CD4-positive, alpha-beta T cell treated with Interleukin-21 for 1 hour (primary cell): ENCODE results near the gene ABCC11.

Source experiments
- DNase-seq: peaks from one replicate; pipeline ENCODE4 v3.0.0-alpha.2; 2020

ABCC11 gene

DNA sequence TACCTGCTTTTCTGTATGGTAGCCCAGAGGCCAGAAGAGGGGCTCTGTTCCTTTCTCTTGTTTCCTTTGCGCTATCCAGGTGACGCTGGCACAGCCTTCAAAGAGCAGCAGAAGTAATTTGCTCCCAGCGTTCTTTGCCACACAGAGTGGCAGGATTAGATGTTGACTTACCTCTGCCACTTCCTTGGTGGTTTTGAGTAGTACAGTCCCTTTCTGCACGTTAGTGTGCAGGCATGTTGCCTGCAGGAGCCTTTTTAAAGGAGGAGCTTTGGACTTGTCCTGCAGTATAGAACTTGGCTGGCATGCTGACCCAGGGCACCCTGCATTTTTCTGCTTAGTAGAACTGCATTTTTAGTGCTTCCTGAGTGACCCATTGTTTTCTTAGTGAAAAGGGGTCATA, at the start of gene ABCC11:
ABCC11 (minus strand) TSS at position 229 of the 400 bp plus-strand sequence. CDS start 15,618 bp downstream, outside the sequence.
- peak; percentile 12 for DNase-seq

DNA sequence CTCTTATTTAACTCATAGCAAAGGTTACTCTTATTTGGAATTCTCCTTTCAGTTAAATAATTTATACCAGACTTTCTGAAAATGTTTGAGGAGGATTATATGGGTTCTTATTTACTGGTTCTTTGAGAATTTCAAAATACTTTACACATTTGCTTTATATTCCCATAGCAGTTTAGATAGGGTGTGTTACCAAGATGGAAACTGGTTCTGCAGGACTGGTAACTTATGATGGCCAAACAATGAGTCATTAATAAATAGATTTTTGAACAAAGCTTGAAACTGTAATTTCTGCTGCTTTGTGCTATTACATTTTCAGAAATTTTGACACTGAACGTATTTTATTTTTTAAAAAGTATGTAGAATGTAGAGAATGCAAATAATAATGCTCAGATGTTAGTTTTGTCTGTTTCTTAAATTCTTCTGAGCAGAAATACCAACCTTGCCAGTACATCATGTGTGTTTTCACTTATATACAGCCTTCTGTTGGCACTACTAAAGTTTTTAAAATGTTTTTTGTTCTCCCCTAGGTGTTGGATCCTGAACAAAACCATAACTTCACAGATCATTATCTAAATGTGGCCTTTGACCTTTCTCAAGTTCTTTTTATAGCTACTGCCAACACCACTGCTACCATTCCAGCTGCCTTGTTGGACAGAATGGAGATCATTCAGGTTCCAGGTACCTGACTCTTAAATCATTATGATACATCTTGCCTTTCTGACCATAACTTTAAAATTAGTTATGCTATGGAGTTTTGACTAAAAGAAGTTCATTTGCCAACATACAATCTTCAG, 48.3 kb upstream of the ABCC11 start:
- DNase-seq: no peak

DNA sequence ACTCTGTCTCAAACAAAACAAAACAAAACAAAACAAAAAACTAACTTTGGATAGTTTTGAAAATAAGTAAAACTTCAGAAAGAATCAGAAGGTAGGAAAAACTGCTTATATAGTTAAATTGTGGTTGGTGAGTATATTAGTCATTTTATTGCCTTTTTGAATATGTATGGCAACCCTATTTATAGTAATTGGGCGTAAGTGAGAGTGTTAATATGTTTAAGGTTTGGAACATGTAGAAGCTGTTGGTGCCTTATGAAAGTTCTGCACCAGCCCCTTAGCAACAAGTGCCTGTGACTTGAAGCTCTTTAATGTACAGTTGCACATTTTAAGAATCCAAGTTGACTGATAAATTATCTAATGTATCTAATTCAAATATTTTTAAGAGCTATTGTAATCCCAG, 47.4 kb upstream of the ABCC11 start:
- no peak for DNase-seq

DNA sequence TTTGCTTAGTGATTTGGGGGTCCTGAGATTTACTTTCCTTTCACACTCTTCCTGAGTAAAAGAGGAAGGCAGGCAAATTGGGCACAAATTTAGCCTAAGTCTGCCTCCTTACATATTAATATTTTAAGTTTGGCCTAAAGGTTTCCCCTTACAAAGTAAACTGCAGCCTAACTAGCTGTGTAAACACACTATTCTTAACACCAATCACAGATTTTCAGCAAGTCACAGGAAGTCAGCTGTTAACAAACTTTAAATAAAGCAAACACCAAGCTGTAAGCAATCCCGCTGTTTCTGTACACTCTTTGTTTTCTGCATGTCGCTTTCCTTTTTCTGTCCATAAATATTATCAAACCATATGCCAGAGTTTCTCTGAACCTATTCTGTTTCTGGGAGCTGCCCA, 45.1 kb upstream of the ABCC11 start:
- no peak for DNase-seq

DNA sequence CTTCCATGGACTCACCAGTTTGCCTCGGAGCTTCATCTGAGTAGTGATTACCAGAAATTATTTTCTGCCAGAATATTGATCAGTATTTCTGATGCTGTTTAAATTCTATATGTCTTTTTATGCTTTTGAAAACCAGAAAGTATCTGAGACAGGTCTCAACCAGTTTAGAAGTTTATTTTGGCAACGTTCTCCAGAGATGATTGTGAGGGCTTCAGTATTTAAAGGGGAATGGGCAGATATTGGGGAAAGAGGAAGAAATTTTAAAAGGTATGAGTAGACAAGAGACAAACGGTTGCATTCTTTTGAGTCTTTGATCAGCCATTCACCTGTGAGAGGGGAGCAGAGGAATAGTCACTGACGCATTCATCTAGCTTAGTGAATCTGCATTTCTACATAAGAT, 44.4 kb upstream of the ABCC11 start:
- no peak for DNase-seq

DNA sequence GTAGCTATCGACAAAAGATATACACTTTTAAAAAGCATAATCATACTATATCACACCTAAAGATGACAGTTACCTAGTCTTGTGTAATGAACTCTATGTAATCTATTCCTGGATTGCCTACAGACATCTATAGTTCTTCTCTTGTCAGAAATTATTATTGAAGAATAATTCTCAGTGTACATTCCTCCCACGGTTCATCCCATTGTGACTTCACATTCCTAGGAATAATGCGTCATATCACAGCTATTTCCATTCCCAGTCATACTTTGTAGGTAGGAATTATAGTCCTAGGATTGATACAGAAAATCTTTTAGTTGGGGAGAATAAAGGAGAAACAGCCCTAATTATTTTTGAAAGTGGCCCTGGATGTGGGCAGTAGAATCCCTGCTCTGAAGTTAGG, 44.0 kb upstream of the ABCC11 start:
- DNase-seq: no peak

DNA sequence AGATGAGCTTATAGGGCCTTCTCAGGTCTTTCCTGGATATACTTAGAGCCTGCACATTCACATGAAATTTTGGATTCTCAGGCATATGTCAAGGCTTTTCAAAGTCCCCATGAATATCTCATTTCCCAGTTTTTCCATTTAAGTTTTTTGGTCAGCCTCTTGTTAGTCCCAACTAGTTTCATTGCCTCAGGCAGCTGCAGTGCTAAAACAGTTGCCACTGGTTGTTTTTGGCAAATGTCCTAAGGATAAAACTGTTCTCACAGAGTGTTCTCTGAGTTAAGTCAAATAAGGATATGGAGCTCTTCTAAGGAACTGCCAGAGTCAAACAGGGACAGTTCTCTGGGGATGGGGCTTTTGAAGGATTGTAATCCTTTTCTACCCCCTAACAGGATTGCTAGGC, 39.9 kb upstream of the ABCC11 start:
- no peak for DNase-seq

DNA sequence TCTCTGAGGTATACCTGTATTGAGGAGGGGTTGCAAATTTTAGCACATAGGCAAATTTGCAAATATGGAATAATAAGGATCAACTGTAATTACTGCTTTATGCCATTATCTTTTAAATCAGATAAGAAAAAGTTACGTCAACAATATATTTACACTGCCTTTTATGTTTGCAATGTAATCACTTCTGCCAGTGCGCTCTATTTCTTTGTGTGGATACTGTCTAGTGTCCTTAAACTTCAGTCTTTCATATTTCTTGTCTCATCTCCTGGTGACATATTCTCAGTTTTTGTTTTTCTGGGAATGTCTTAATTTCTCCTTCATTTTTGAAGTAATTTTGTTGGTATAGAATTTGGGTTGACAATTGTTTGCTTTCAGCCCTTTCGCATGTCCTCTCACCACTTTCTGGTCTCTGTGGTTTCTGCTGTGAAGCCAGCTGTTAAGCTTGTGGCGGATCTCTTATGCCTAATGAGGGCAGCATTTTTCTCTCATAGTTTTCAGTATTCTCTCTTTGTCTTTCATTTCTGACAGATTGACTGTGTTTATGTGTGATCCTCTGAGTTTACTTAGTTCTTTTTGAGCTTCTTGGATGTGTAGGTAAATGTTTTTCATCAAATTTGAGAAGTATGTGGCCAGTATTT, 37.6 kb upstream of the ABCC11 start:
- DNase-seq: peak; percentile 21

DNA sequence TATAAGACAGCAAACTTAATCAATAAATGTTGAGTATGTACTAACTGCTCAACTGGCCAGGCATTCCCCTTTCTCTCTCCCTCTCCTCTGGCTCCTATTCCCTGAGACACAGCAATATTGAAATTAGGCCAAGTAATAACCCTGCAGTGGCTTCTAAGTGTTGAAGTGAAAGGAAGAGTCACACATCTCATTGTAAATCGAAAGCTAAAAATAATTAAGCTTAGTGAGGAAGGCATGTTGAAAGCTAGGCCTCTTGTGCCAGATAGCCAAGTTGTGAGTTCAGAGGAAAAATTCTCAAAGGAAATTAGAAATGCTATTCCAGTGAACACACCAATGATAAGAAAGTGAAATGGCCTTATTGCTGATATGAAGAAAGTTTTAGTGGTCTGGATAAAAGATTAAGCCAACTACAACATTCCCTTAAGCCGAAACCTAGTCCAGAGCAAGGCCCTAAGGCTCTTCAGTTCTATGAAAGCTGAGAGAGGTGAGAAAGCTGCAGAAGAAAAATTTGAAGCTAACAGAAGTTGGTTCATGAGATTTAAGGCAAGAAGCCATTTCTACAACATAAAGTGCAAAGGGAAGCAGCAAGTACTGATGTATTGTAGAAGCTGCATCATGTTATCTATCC, 35.4 kb upstream of the ABCC11 start:
- DNase-seq: no peak

DNA sequence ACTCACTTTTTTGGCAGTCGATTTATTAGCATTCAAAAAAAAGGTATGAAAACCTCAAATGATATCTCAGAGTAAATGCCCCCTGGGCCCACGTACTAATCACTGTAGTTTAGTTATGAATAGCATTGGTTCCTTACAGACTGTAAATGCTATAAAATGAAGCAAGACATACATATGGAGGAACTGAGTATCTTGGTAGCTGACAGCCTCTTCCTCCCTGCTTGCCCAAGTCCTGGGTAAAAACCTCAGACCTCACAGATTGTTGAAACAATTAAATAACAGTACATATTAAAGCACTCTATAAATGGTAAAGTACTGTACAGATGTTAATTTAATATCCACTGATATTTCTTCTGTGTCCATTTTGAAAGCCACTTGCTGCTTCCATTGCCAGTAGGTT, 33.2 kb upstream of the ABCC11 start:
- no peak for DNase-seq

DNA sequence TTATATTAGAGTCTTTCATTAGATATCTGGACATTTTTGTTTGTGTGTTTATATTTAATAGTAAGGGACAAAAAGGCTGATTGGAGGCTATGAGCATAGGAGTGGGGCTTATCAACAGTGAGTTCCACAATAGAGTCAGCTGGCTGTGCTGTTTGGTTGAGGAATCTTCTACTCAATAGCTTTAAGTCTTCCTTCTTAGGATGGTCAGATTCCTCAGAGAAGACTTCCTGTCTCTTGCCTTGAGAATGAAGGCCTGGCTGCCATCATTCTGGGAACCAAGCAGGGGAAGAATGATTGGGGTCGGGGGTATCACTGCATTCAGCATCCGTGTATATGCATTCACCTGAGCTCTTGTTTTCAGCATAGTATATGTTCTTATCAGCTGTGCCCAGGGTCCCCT, 31.9 kb upstream of the ABCC11 start:
- DNase-seq: no peak

DNA sequence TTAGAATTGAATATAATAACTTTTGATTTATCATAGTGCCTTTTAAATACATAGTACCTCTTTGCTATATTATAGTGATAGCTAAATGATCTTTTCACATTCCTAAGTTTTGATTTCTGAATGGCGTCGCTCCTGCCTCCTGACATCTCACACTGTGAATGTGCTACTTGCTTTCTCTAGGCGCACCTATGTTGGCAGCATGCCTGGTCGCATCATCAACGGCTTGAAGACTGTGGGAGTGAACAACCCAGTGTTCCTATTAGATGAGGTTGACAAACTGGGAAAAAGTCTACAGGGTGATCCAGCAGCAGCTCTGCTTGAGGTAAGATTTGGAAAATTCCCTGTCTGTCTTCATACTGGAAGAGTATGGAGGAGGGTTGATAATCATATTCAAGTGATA, 29.8 kb upstream of the ABCC11 start:
- DNase-seq: no peak

DNA sequence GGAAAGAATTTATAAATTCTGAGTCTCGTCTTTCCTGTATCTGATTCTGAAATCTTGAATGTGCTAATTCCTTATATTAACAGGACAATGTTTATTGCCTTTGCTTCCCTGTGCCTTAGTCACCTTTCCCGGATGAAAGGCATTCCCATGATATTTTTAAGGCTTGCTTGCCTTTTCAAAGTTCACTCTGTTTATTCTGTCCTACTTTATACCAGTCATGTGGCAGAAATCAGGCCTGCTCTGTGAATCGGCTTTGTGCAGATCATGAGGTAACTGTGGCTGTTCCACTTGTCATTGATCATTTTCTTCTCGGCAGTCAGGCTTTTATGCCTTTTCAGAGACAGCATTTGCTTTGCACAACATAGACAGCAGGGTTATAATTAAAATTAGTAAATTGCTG, 28.8 kb upstream of the ABCC11 start:
- DNase-seq: no peak

DNA sequence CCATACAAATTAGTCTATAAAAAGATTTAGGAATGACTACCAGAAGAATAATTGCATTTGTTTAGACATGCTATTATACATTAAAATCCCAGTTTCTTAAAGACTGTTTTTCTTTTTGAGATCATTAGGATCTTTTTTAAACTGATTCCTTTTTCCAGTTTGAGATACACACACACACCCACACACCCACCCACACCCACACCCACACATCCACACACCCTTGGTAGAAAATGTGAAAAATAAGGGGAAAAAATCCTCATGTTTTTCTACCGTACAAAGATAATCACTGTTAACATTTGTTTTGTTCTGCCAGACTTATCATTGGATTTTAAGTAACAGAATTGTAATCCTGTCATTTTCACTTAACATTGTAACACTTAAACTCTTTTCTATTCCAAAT, 27.1 kb upstream of the ABCC11 start:
- DNase-seq: no peak

DNA sequence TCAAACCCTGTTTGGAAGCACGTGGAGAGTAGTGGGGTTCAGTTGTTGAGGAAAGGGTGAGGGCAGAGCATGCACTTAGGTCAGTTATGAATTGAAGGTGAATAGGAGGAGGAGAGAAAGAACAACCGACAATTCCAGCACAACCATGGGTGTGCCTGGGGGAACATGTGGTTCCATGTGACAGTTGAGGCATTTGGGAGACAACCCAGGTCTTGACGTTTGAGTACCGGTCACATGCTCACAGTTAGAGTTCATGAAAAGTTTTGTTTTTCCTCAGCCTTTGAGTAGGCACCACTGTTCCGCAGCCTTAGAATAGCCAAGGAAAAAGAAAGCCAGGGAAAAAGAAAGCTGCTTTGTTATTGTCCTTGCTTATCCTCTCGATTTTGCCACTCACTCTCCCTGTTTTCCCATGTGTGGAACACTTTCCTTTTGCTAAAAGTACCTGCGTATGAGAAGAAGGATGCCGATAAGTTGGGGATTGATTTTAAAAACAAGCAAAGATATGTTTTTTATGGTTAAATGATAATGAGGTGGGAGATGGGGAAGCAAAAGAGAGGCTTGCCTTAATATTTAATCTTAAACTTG, 25.6 kb upstream of the ABCC11 start:
- DNase-seq: no peak

DNA sequence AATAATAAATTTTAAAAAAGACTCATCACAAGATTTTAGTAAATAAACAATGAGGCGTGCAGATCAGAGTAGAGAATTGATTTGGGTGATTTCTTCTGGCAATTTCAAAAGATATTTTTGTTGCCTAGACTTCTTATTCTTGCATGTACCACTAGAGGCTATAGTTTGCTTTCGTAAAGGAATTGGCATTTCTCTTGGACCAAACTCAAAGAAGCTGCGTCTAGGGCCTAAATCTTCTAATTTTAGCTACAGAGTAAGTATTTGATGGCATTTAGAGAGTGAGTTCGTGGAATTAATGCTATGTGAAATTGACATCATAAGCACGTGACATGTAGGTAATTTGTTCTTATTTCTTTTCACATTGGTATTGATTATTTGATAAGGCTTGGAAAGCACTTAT, 24.4 kb upstream of the ABCC11 start:
- DNase-seq: no peak

DNA sequence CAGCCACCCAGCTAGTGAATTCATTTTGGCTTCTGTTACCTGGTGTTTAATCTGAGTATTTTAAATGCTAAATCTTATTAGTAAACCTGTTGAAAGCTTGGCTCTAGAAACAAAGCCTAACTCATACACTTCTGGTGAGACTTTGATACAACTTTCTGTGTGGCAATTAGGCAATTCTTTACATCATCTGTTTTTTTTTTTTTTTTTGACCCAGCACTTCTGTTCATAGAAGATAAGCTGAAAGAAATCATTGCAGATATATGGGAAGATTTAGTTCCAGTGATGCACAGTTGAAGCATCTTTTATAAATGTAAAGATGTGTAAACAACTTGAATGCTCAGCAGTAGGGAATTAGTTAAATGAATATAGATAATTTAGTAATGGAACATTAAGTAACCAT, 21.7 kb upstream of the ABCC11 start:
- DNase-seq: no peak

DNA sequence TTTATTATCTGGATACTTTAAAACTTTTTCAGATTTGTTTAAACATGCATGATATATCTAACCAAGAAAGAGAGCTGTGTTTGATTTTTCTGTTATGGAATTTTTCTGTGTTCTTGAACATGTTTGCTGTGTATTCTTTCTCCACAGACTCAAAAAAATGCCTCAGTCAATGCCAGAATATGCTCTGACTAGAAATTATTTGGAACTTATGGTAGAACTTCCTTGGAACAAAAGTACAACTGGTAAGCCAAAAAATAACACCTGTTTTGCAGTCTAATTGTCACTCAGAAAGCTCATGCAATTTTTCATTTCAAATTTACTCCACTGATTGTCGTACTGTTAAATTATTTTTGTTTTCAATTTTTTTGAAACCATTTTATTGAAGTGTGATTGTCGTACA, 15.3 kb upstream of the ABCC11 start:
- no peak for DNase-seq

DNA sequence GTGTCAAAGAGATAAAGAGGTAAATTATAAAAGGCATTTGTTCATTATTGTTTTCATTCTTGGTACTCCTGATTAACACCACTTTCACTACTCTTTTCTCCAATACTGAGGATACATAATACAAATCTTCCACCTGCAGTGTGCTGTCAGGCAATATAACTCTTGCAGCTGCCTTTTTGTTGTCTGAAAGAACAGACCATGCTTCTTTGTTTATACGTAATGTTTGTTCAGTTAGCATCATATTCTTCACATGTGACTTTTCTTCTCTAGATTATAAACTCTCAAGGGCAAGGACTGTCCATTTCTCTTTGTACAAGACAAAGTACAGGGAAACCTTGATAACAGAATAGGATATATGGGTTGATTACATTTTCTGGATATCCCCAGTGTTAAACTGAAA, 14.2 kb upstream of the ABCC11 start:
- no peak for DNase-seq

DNA sequence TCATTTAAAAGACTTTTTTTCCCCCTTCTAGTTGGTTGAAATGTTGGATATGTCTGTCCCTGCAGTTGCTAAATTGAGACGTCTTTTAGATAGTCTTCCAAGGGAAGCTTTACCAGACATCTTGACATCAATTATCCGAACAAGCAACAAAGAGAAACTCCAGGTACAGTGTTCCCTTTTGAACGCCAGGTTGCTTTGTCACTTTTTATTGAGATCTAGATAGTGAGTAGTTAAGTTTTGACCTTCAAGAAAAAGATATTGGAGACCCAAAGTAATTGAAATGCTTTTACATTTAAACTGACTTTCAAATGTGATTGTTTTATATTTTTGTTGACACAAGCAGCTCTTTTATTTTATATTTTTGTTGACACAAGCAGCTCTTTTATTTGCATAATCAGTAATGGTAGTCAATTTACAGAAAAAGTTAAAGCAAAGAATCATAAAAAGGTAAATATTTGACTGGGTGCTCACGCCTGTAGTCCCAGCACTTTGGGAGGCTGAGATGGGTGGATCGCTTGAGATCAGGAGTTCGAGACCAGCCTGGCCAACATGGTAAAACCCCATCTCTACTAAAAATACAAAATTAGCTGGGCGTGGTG, 9.3 kb upstream of the ABCC11 start:
- DNase-seq: no peak

DNA sequence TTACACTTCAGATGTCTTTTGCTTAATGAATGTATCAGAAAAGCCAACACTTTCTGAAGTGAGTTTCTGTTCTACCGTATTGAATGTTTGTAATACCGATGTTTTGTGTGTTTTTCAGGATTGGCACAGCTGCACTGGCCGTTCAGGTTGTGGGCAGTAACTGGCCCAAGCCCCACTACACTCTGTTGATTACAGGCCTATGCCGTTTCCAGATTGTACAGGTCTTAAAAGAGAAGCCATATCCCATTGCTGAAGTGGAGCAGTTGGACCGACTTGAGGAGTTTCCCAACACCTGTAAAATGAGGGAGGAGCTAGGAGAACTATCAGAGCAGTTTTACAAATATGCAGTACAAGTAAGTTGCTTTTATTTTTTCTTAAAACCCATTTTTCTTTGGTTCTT, 4.7 kb upstream of the ABCC11 start:
- no peak for DNase-seq

DNA sequence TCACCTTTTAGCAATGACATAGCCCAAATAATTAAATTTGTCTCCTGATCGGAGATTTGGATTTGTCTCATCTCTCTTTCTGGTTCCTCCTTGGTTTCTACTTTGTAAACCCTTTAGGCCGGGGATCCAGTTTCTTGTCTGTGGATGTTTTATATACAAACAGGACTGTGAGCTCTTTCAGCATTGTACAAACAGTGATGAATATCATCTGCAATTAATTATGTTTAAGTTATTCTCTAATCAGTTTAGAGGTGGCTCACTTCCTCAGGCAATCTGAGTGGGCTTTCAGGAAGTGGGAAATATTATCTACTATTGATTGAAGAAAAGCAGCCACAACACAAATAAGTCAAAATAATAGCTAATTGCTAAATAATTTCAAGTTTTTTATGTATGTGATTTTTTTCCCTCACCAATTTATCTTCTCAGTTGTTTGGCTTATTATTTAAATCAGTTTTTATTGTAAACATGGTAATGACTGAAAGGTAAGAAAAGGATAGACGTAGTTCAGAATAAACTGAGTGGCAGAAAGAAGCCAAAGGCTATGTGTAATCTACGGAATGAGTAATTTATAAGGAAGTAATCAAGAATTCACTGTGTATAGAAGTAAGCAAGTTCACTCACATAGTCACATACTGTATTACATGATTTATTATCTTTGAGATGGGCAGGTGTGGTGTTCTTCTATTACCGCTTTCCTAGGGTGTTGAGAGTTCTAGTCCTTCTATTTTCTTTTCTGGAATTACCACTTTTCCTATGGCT, 3.4 kb upstream of the ABCC11 start:
- DNase-seq: no peak

DNA sequence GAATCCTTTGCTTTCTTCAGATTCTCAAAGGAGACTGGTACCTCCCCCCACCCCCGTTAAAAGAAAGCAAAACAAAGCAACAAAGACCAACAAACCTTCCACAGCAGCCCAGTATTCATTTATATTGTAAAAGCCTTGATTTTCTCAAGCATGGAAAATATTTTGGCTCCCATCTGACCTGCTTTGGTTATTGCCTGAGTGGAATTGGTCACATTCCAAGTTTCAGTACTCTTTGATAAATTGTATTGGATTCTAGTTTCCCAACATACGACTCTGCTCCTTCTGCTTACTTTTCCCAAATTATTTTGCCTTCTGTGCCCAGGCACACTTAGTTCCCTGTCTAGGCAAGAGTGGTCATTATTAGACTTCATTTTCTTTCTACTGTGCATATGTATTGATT, 1.3 kb downstream of the ABCC11 start:
- DNase-seq: no peak
